AG09309 (cell line): Measurements from ENCODE around the gene PSMA7.

Source experiments
- DNase-seq: peaks from one replicate; pipeline ENCODE4 v3.0.0-alpha.2; 2010; ENCODE audit warnings: low read depth
- H3K4me3 ChIP-seq: 2 replicates; pipeline ENCODE4 v1.5.1; 2011; ENCODE audit warnings: mild to moderate bottlenecking, low read depth, low read length, moderate library complexity; ENCODE audit not compliant: control insufficient read depth
- CTCF ChIP-seq: IDR thresholded peaks from 2 replicates; pipeline ENCODE4 v1.5.1; 2011; ENCODE audit warnings: mild to moderate bottlenecking, low read depth, low read length, inconsistent platforms; ENCODE audit not compliant: insufficient read depth, control insufficient read depth; ENCODE audit errors: missing control alignments

Gene PSMA7

GRCh38 chr20:62088258-62089127, 54.7 kb downstream of the PSMA7 start:
- H3K4me3 ChIP-seq = no peak overlapping the region
- no peak for TF ChIP-seq CTCF
- no peak for DNase-seq

- no peak overlapping the region for H3K4me3 ChIP-seq
- DNase-seq = no peak
- no peak for TF ChIP-seq CTCF
Observed at GRCh38 chr20:62087632-62088031, 55.6 kb downstream of the PSMA7 start.

- no peak for TF ChIP-seq CTCF
- H3K4me3 ChIP-seq = no peak overlapping the region
- DNase-seq = no peak
Observed at GRCh38 chr20:62087227-62087626, 56.0 kb downstream of the PSMA7 start.
